GM23248 (cell line): ENCODE data around the gene EIF3K. TPM values are rescaled to one million over a fixed set of nuclear protein-coding genes. Genes with fewer than 3 reads are reported as not detected.

Experiments
- DNase-seq: peaks from one replicate; pipeline ENCODE4 v3.0.0-alpha.2; 2015
- H2AFZ ChIP-seq: fragments of 200-600 bp; sonication (generic); 2 replicates; pipeline ENCODE4 v1.6.1; 2016; ENCODE audit warnings: antibody characterized with exemption
- H3F3A ChIP-seq: fragments of 200-600 bp; sonication (generic); 2 replicates; pipeline ENCODE4 v1.6.1; 2016; ENCODE audit warnings: mild to moderate bottlenecking, antibody characterized with exemption, mixed run types; ENCODE audit not compliant: insufficient read depth
- H3K27ac ChIP-seq: fragments of 200-600 bp; sonication (generic); 2 replicates; pipeline ENCODE4 v1.5.1; 2016; ENCODE audit warnings: mild to moderate bottlenecking
- H3K27me3 ChIP-seq: fragments of 200-600 bp; sonication (generic); replicated peaks from 2 replicates; pipeline ENCODE4 v1.6.1; 2016; ENCODE audit warnings: mild to moderate bottlenecking; ENCODE audit not compliant: insufficient read depth
- H3K36me3 ChIP-seq: fragments of 200-600 bp; sonication (generic); 2 replicates; pipeline ENCODE4 v1.6.1; 2016; ENCODE audit warnings: low read depth, mild to moderate bottlenecking
- H3K4me1 ChIP-seq: fragments of 200-600 bp; sonication (generic); 2 replicates; pipeline ENCODE4 v1.6.1; 2016; ENCODE audit warnings: mild to moderate bottlenecking; ENCODE audit not compliant: insufficient read depth
- H3K4me2 ChIP-seq: fragments of 200-600 bp; sonication (generic); one replicate; pipeline ENCODE4 v1.6.1; 2016; ENCODE audit warnings: mild to moderate bottlenecking; ENCODE audit not compliant: unreplicated experiment
- H3K4me3 ChIP-seq: fragments of 200-600 bp; sonication (generic); 2 replicates; pipeline ENCODE4 v1.5.1; 2016; ENCODE audit warnings: mild to moderate bottlenecking
- H3K79me2 ChIP-seq: fragments of 200-600 bp; sonication (generic); 2 replicates; pipeline ENCODE4 v1.6.1; 2016; ENCODE audit warnings: mild to moderate bottlenecking; ENCODE audit not compliant: insufficient read depth
- H3K9ac ChIP-seq: fragments of 200-600 bp; sonication (generic); 2 replicates; pipeline ENCODE4 v1.6.1; 2016; ENCODE audit warnings: mild to moderate bottlenecking
- H3K9me2 ChIP-seq: fragments of 200-600 bp; sonication (generic); 2 replicates; pipeline ENCODE4 v1.6.1; 2016; ENCODE audit warnings: mixed run types, mild to moderate bottlenecking, moderate library complexity; ENCODE audit not compliant: insufficient read depth
- H3K9me3 ChIP-seq: fragments of 200-600 bp; sonication (generic); one replicate; pipeline ENCODE4 v1.6.1; 2017; ENCODE audit warnings: low read depth
- H4K20me1 ChIP-seq: fragments of 200-600 bp; sonication (generic); 2 replicates; pipeline ENCODE4 v1.6.0; 2016; ENCODE audit not compliant: insufficient read depth
- EZH2 ChIP-seq: fragments of 200-600 bp; sonication (generic); IDR thresholded peaks from 2 replicates; pipeline ENCODE4 v1.6.1; 2018; ENCODE audit warnings: antibody characterized with exemption, mild to moderate bottlenecking; ENCODE audit not compliant: insufficient read depth, poor library complexity, severe bottlenecking
- EZH2phosphoT487 ChIP-seq: fragments of 200-600 bp; sonication (generic); IDR thresholded peaks from 2 replicates; pipeline ENCODE4 v1.6.1; 2018; ENCODE audit warnings: antibody characterized with exemption, moderate library complexity, mild to moderate bottlenecking, low read depth; ENCODE audit not compliant: insufficient read depth
- WGBS, 2 experiments: methylation state at CpG; one replicate each; pipeline ENCODE4 v1.1.6; 2015 to 2017; ENCODE audit warnings: low lambda C conversion rate in 2 of 2, low coverage in 1 of 2; ENCODE audit errors: missing lambda C conversion rate in 2 of 2; 5-methylcytosine and 5-hydroxymethylcytosine counted together
- in situ Hi-C: fragments of 300-500 bp; cut with MboI; formaldehyde crosslinking; loops from 2 replicates; pipeline ENCODE4 v1.15.0; 2020
- polyA plus RNA-seq: library from polyadenylated mRNA; unstranded; fragments of >200 nt; fragmentation: Nextera tagmentation; extraction: Ambion mirVana; gene quantifications from 2 replicates; pipeline ENCODE4 v1.2.1, GENCODE V29; 2016
- total RNA-seq: library from RNA; depleted of rRNA; stranded (reverse); fragments of >200 nt; shearing (Covaris generic); gene quantifications from 2 replicates; pipeline ENCODE4 v1.2.3, GENCODE V29; 2014

Gene EIF3K
- total and polyA plus RNA-seq, 2 experiments from 2014 or later, result 143 to 295 TPM

- in situ Hi-C loops, result no loop called here
- H3K36me3 ChIP-seq, result 0 out of 2 replicates have a peak, but pooled peaks cover 3% of the 10 kb centered on the region
- WGBS, 2 experiments, result 91% methylated on average over 19 of the region's 19 CpGs
These were observed 45.0 kb downstream of the EIF3K start for GRCh38 chr19:38663957-38664502.

GRCh38 chr19:38664503-38665211, 45.7 kb downstream of the EIF3K start:
- in situ Hi-C loops, result no loop called here
- peaks cover 75% of the 10 kb centered on the region for H3K4me1 ChIP-seq
- no peaks in the 10 kb centered on the region for H3K9me3 ChIP-seq
- H3K9me2 ChIP-seq, result no peaks in the 10 kb centered on the region
- no peaks in the 10 kb centered on the region for H3K27me3 ChIP-seq
- peaks cover 72% of the 10 kb centered on the region for H3F3A ChIP-seq
- H4K20me1 ChIP-seq, result no peaks in the 10 kb centered on the region; the same call in 1 of the 2 replicates
- no peak for DNase-seq
- peak overlapping the region; percentile 74; the same call in 1 of the 2 replicates for H3K9ac ChIP-seq
- peak overlapping the region; percentile 91 for H3K27ac ChIP-seq
- H2AFZ ChIP-seq, result no peak overlapping the region
- H3K4me3 ChIP-seq, result no peak overlapping the region
- TF ChIP-seq EZH2phosphoT487, result no peak
- TF ChIP-seq EZH2, result no peak
- H3K36me3 ChIP-seq, result 0 out of 2 replicates have a peak, but pooled peaks cover 3% of the 10 kb centered on the region
- peaks cover 100% of the 10 kb centered on the region for H3K79me2 ChIP-seq
- H3K4me2 ChIP-seq, result peak overlapping the region; percentile 55
- 85 to 86% methylated on average over 7 of the region's 7 CpGs for WGBS, 2 experiments

More at GRCh38 chr19:38663957-38664502, 45.0 kb downstream of the EIF3K start:
- Histone ChIP-seq H3K4me1 (peaks cover 75% of the 10 kb centered on the region), H3K4me2 (no peak overlapping the region), H3K27me3 (no peaks in the 10 kb centered on the region), H3K9ac (no peak overlapping the region), H3K4me3 (no peak overlapping the region), H3K27ac (peak overlapping the region; percentile 91), H3K9me3 (no peaks in the 10 kb centered on the region), H3K79me2 (peaks cover 100% of the 10 kb centered on the region), H2AFZ (no peak overlapping the region), H4K20me1 (no peaks in the 10 kb centered on the region; the same call in 1 of the 2 replicates), H3K9me2 (no peaks in the 10 kb centered on the region), H3F3A (peaks cover 72% of the 10 kb centered on the region)
- TF ChIP-seq EZH2phosphoT487 (no peak), EZH2 (no peak)
- DNase-seq, result no peak

- TF ChIP-seq EZH2phosphoT487, result no peak
- TF ChIP-seq EZH2, result no peak
- Histone ChIP-seq H3K79me2 (peaks cover 100% of the 10 kb centered on the region), H3K36me3 (0 out of 2 replicates have a peak, but pooled peaks cover 3% of the 10 kb centered on the region), H3K9me3 (no peaks in the 10 kb centered on the region), H3K4me2 (peak overlapping the region; percentile 73), H3K4me3 (peak overlapping the region; percentile 21; the same call in 1 of the 2 replicates), H4K20me1 (no peaks in the 10 kb centered on the region; the same call in 1 of the 2 replicates), H3K4me1 (peaks cover 76% of the 10 kb centered on the region), H3K27me3 (no peaks in the 10 kb centered on the region), H3K9me2 (no peaks in the 10 kb centered on the region), H3K9ac (peak overlapping the region; percentile 74), H3K27ac (peak overlapping the region; percentile 91), H3F3A (peaks cover 74% of the 10 kb centered on the region), H2AFZ (no peak overlapping the region)
- WGBS, 2 experiments, result 50 to 52% methylated on average over 13 of the region's 13 CpGs
- DNase-seq, result peak; percentile 46
- in situ Hi-C loops, result no loop called here
These were observed 46.4 kb downstream of the EIF3K start for GRCh38 chr19:38665219-38665931.

- H4K20me1 ChIP-seq, result no peaks in the 10 kb centered on the region; the same call in 1 of the 2 replicates
- H3K27ac ChIP-seq, result peak overlapping the region; percentile 91
- no peak overlapping the region for H2AFZ ChIP-seq
- H3F3A ChIP-seq, result peaks cover 72% of the 10 kb centered on the region
- 45 to 54% methylated on average over 17 to 19 of the region's 19 CpGs for WGBS, 2 experiments
- H3K27me3 ChIP-seq, result no peaks in the 10 kb centered on the region
- no peaks in the 10 kb centered on the region for H3K9me2 ChIP-seq
- H3K36me3 ChIP-seq, result 0 out of 2 replicates have a peak, but pooled peaks cover 3% of the 10 kb centered on the region
- no peaks in the 10 kb centered on the region for H3K9me3 ChIP-seq
- H3K79me2 ChIP-seq, result peaks cover 100% of the 10 kb centered on the region
- DNase-seq, result peak; percentile 54
- TF ChIP-seq EZH2phosphoT487 (no peak), EZH2 (no peak)
- H3K4me1 ChIP-seq, result peaks cover 75% of the 10 kb centered on the region
- peak overlapping the region; percentile 74 for H3K9ac ChIP-seq
- H3K4me2 ChIP-seq, result peak overlapping the region; percentile 73
- in situ Hi-C loops, result no loop called here
- H3K4me3 ChIP-seq, result peak overlapping the region; percentile 21; the same call in 1 of the 2 replicates
These were observed 47.1 kb downstream of the EIF3K start for GRCh38 chr19:38665950-38666662.
